Sciatic nerve (tissue), 2 donors: Measurements from ENCODE around the gene CALN1. TPM values are rescaled to one million over a fixed set of nuclear protein-coding genes. Genes with fewer than 3 reads are reported as not detected.
A peak's percentile ranks its signal among the peaks of the same experiment; 100 is the strongest.
"Not testable (repeated sequence)": the region's sequence is repeated elsewhere in the genome, so short reads cannot be mapped to it uniquely, and the experiment has no call there.

Experiments
- ATAC-seq: fragments of 200-7000 bp; cut with Tn5 transposase; one replicate; pipeline ENCODE4 v1.9.1; 2020; ENCODE audit warnings: mild to moderate bottlenecking, moderate library complexity
- DNase-seq: peaks from one replicate; pipeline ENCODE4 v3.0.0-alpha.2; 2020; ENCODE audit warnings: low spot score
- intact Hi-C: fragments of 100-400 bp; cut with DNase I; formaldehyde crosslinking; loops from one replicate; pipeline ENCODE4 v1.14.2; 2022
- total RNA-seq: library from RNA; stranded (reverse); fragmentation: NEBNext Ultra II Directional; extraction: Animal tissue kit (Norgen Biotek cat#: 25700); gene quantifications from one replicate; pipeline ENCODE4 v1.2.1, GENCODE V29; 2021
- donor health status: DM: no; HTN: no; CAD: no.
- donor health status: DM: no; HTN: no; CAD: no.

CALN1 gene
- total RNA-seq, 1 donor from 2014 or later: 0.53 TPM

DNA sequence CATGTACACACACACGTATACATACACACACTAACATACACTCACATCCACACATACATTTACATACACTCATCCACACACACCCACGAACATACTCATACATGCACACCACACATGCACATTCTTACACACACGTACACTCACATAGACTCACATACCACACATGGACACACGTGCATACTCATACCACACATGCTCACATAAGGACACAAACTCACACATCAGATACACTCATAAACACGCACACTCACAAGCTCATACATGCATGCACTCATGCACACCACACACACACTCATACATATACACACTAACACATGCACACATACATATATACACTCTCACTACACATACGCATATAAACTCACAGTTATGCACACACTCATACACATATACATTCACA is 1.2 kb upstream of the CALN1 start:
- DNase-seq: no peak
- intact Hi-C loops: no loop called here
- ATAC-seq: no peak

DNA sequence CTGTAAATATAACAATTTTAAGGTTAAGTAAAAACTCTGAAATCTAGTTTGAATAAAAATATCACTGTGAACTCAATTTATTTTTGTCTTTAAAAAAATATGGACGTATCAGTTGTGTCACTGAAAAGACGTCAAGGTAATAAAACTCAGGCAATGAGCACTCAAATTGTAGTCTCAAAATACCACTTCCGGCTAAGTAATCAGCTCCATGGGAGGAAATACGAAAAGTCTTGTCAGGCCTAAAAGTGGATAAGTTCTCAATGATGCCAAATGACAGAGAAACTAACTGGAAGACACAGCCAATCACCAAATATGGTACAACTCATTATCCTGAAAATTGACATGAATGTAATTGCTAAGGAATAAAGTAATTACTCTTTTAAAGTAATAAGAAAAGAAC is 719 bp downstream of the CALN1 start:
- ATAC-seq (no peak), DNase-seq (no peak)
- intact Hi-C loops: no loop called here

DNA sequence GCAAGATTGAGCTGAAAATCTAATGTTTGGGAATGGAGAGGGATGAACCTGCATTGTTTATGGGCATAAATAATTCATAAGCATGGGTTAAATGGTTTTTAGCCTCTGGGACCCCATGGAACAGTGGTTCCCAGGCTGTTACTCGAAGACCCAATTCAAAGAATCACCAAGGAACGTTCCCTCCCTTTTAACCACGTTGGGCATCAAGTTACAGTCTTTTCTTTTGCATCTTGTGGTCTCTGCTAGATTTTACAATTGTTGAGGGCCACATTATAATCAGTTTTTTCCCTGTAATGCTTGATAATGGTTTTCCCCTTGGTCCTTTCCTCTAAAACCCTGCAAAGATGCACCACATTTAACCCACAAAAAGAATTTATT is 2.5 kb downstream of the CALN1 start:
- intact Hi-C loops: no loop called here
- no peak for DNase-seq

DNA sequence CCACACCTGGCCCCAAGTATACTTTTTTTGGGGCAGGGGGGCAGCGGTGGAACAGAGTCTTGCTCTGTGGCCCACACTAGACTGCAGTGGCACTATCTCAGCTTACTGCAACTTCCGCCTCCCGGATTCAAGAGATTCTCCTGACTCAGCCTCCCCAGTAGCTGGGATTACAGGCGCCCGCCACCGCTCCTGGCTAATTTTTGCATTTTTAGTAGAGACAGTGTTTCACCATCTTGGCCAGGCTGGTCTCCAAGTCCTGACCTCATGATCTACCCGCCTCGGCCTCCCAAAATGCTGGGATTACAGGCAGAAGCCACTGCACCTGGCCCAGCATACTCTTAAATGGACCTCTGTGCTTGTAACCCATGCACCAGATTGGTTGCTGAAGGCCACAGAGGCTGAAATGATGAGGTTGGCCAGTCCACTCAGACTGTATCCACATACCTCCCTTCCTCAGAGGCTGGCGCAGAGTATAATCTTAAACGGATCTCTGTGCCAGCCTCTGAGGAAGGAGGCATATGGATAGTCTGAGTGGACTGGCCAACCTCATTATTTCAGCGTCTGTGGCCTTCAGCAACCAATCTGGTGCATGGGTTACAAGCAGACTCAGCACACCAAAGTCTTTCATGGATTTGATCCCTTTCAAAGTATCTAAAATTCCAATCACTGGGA is 3.0 kb downstream of the CALN1 start:
- intact Hi-C loops: no loop called here
- no peak for DNase-seq
- ATAC-seq: no peak

More for the DNA sequence above, 2.5 kb downstream of the CALN1 start:
- ATAC-seq: no peak

DNA sequence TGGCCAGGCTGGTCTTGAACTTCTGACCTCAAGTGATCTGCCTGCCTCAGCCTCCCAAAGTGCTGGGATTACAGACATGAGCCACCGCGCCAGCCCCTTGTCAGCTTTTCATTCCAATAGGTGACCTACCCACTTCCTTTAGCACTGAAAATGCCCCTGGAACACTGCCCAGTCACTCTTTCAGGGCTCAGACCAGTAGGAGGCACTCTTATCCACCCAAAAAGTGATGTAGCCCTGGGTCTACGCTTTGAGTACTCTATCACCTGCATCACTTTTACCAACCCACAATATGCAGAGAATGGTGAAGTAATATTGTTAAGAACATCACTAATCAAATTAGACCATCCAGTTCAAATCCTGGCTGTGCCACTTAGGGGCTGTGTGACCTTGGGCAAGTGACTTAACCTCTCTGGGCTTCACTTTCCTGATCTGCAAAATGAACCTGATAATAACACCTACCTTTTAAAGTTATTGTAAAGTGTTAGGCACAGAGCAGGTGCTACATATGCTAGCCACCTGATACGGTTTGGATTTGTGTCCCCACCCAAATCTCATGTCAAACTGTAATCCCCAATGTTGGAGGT is 5.2 kb downstream of the CALN1 start:
- intact Hi-C loops: no loop called here
- ATAC-seq (no peak), DNase-seq (no peak)

DNA sequence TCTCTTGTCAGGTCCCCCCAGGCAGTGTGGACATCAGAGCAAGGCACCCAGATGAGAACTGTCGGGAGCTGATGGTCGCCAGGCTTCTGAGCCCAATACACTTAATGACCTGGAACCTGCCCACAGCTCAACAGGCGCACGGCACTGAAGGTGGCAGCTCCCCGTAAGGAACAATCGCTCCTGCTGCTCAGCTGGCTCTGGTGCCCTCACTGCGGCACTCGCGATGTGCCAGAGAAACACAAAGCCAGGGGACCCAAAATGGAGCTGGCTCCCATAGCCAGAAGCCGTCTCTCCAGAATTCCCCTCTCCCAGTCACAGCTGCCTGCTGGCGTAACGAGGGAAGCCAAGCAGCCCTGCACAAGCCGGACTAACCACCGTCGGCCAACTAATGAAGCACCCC is 6.3 kb downstream of the CALN1 start:
- ATAC-seq (no peak), DNase-seq (no peak)
- intact Hi-C loops: no loop called here

DNA sequence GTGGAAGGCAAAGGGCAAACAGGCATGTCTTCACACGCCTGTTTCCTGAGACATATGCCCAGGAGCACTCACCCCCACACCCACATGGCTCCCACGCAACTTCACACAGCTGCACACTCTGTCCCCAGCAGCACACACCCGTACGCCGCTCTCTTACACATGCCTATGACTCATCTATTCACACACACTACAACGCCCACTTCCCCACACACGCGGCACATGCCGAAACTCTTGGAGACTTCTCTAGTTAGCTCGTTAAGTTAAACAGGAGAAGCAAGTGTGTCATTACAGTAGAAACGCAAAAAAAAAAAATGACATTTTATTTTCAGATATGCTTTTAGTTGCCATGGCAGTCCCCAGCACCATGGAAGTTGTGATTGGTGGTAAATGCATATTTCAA is 6.7 kb downstream of the CALN1 start:
- peak; percentile 65 for ATAC-seq
- no peak for DNase-seq
- intact Hi-C loops: no loop called here

DNA sequence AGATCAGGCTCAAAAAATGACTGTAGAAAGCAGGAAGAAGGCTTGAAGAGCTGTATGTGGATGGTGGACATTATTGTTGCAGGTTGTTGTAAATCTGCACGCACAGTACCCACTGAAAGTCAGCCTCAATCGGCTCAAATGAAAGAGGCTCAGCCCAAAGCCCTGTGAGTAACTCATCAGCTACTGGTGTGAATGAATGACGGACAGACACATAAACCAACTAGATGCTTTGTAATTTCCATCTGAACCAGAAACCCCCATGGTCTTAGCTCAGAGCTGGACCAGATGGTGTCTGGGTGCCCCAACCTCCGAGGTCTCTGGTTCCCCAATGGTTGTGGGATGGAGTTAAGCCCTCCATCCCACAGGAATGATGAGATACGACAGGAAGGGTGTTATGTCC is 7.4 kb downstream of the CALN1 start:
- intact Hi-C loops: no loop called here
- ATAC-seq (no peak), DNase-seq (no peak)

DNA sequence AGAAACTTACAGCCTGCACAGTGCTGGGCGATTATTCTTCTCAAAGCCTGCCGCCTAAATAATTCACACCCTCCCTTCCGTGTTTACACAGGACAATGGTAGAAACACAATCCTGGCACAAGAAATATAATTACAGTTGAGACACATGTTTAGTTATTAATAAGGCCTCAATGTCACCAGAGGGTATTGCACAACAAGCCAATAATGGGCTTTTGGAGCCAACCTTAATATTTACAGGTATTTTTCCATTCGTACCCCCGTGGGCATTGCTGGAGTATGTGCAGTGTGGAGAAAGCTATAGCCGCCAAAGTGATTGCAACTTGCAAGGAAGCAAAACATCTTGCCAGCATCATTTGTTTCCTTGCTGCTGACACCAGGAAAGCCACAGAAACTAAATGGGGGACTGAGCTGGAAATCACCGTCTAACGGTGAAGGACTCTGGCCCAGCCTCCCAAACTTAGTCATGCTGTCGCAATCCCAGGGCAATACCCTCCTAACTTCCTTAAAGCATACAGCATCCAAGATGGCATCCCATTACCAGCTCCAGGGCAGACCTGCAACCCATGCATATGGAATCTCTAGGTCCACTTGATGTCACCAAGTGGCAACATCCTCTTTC is 8.6 kb downstream of the CALN1 start:
- no peak for ATAC-seq
- no peak for DNase-seq
- intact Hi-C loops: no loop called here

DNA sequence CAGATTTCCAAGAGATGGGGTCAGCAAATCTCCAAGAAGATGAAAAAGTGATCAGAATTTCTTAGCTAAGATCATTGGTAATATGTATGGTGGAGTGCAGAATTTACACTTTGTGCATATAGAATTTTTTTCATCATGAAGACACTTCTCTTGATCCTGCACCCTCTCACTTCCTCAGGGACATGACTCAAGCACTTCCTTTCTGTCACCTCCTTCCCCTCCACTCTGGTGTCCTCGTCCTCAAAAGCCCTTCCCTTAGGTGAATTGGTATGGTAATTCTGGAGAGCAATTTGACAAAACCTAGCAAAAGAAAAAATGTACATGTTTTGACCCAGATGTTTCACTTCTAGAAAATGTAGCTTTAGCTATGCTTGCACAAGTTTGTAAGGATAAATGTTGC is 18.1 kb downstream of the CALN1 start:
- ATAC-seq: no peak
- no peak for DNase-seq
- intact Hi-C loops: no loop called here

DNA sequence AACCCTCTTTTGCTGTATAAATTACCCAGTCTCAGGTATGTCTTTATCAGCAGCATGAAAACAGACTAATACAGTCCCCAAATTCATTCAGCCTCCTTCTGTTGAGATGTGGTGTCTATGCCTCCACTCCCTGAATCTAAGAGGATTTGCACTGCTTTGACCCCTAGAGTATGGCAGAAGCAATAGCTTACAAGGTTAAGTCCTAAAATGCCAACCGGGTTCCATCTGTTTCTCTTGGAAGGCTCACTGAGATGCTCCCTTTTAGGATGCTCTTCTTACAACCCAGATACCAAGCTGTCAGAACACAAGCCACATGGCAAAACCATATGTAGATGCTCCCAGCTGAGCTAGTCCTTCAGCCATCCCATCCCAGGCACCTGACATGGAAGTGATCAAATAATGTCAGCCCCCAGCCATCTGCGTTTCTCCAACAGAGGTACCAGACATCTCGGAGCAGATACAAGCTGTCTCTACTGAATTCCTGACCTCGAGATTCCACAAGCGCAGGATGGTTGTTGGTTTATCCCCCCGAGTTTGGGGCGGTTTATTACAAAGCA is 20.2 kb downstream of the CALN1 start:
- intact Hi-C loops: no loop called here
- no peak for DNase-seq
- no peak for ATAC-seq

DNA sequence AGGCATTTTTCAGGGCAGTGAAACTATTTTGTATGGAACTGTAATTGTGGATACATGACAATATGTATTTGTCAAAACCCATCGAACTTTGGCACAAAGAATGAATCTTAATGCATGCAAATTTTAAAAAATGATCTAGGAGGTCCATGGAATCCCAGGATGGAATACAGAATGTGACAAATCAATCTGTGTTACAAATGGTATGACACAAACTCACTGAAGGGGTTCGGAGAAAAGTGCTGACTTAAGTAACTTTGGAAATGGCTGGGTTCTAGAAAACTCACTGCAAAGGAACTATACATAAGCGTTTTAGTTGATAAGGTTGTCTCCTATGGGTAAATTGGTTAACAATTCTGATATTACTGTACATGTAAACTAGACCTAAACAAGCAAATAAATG is 26.0 kb downstream of the CALN1 start:
- intact Hi-C loops: no loop called here
- DNase-seq: no peak
- no peak for ATAC-seq

DNA sequence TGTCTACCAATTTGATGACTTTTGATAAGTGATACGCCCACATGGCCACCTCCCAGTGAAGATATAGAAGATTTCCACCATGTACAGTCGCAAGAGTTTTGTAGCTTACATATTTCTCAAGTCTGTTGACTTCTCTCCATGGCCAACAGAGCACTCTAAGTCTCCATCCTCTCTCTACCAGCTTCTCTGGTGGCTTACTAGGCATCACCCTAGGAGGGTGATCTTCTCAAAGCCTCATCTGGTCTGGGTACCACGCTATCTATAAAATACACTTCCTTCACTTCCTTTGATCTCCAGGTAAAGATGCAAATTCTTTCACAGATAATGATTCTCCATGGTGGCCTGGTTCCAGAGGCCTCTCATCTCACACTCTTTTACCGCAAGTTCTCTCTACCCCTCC is 49.9 kb downstream of the CALN1 start:
- intact Hi-C loops: no loop called here
- DNase-seq: no peak
- ATAC-seq: no peak

DNA sequence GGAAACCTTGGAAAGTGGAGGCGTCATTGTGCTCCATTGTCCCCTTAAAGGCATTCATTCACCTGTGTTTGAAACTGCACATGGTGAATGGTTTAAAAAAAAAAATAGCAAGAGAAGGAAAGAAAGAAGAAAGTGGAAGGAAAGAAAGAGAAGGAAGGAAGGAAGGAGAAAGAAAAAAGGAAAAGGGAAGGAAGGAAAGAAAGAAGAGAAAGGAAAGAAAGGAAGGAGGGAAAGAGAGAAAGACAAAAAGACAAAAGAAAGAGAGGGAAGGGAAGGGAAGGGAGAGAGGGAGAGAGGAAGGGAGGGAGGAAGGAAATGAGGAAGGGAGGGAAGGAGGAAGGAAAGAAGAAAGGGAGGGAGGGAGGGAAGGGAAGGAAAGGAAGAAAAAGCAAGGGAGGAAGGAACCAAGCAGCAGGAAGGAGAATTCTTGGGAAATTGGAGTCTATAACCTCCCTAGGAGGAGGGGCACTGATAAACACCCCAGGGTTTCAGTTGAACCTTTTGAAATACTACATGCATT is 66.9 kb downstream of the CALN1 start:
- DNase-seq (no peak), ATAC-seq (no peak)
- intact Hi-C loops: no loop called here

DNA sequence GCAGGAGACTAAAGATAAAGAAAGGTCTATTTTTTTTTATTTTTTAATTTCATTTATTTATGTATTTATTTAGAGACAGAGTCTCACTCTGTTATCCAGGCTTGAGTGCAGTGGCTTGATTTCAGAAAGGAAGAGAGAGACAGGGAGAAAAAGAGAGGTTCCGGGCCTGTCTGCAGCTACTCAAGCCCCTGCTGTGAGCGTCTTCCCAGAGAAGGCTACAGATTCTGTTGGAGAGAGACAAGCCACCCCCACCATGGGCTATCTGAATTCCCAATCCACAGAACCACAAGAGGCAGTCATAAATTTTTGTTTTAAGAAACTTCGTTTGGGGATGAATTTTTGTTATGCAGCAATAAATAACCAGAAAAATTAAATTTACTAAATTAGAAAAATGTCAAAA is 68.1 kb downstream of the CALN1 start:
- intact Hi-C loops: no loop called here
- DNase-seq (no peak), ATAC-seq (no peak)

DNA sequence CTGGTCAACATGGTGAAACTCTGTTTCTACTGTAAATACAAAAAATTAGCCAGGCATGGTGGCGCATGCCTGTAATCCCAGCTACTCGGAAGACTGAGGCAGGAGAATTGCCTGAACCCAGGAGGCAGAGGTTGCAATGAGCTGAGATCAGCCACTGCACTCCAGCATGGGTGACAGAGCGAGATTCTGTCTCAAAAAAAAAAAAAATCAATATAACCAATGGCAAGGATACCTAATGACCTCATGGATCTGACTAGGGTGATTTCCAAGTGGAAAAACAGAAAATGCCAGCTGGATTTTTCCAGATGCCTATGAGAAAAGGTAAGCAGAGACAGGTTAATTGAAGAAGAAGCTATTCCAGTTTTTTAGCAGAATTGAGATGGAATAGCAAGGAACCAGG is 68.8 kb downstream of the CALN1 start:
- ATAC-seq, intact Hi-C loops, DNase-seq: not testable (repeated sequence)

DNA sequence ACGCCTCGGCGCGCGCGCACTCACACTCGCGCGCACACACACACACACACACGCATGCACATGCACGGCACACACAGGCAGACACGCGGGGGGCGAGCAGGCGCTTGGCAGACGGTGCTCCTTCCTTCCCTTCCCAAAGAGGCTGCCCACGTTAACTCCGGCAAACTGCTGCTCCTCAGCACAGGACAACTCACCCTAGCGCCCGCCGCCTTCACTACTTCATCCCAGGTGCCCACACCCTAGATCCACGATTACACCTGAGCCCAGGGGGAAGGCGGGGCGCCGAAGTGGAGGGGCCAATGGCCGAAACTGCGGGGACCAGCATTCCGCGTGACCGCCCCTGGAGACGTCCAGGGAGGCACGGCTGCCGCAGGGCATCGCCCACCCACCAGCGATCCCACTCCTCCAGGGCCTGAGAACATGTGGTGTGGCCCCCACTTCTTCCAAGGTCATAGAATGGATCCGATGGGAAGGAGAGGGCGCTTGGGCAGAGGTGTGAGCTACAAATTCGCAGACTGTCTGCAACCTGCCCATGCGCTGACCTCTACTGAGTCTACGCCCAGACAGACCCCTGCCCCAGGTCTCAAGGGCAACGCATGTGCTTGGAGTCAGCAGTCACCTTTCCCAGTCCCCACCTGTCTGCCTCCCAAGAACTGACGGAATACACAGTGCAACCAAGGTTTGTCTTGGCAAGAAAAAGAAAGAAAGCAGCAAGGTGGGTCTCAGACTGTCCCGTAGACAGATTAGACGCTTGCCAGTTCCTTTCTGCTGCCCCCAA is 74.6 kb downstream of the CALN1 start:
- ATAC-seq (no peak), DNase-seq (no peak)
- intact Hi-C loops: no loop called here

DNA sequence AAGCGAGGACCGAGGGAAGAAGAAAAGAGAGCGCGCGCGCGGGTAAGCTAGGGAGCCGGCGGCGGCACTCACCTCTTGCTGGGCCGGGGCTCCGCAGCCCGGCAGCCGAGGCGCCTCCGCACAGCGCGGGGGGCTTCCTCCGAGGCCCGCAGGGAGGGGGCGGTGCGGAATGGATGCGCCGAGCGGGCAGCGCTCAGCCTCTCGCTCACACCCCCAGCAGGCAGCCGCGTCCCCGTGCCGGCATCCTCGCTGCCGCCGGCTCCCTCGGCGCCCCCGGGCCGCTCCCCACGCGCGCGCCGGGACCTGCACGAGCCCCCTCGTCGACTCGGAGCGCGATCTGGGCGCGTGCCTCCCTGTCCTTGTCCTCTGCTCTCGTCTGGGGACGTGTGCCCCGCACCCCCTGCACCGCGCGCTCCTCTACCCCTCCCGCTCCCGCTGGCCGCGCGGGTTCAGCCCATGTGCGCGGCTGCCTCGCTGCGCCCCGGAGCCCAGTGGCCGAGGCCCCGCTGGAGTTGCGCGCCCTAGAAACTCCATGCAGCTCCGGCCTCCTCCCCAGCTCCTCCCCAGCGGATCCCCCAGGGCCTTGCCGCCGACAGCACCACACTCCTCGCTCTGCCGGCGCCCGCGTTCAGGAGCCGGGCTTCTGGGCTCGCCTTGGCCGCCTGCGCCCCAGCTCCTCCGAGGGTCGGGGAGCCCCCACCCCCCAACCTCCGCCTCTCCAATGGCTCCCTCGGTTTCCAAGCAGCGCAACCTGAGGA is 75.3 kb downstream of the CALN1 start:
- intact Hi-C loops: no loop called here

DNA sequence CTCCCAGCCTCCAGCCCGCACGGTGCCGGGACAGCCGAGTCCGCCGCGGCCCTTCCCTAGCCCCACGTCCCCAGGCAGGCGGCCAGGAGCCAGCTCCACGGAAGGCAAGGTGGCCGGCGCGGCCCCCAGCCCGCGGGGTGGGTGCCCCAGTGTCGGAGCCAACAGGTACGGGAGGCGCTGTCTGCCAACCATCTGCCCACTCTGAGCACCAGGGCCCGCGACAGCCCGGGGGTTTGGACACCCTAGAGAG is 75.8 kb downstream of the CALN1 start:
- intact Hi-C loops: no loop called here
- ATAC-seq: no peak
- no peak for DNase-seq

More for the DNA sequence above, 75.3 kb downstream of the CALN1 start:
- DNase-seq (no peak), ATAC-seq (no peak)
